ENCODE data around the gene MRPL24.

Gene MRPL24

GRCh38 chr1:156746728-156747631 is 6.1 kb upstream of the MRPL24 start (continued):
- TF ChIP-seq TSHZ1 (tag by site-specific recombination; IDR thresholded peaks at IDR 0.05; ENCODE audit: borderline replicate concordance) = no peak
- no peak for TF ChIP-seq ZNF146 (tag by site-specific recombination; IDR thresholded peaks at IDR 0.05)
- no peak for TF ChIP-seq BCL11B (tag by site-specific recombination; IDR thresholded peaks at IDR 0.05; ENCODE audit: low read depth)
- peak; percentile 28 for TF ChIP-seq ZBTB26 (tag by site-specific recombination; optimal IDR thresholded peaks at IDR 0.05)
- no peak for TF ChIP-seq ZNF791 (tag by site-specific recombination; IDR thresholded peaks at IDR 0.05)
- TF ChIP-seq ZNF48 (tag by site-specific recombination; IDR thresholded peaks at IDR 0.05) = no peak
- peak; percentile 86 for TF ChIP-seq KLF9 (tag by site-specific recombination; IDR thresholded peaks at IDR 0.05; ENCODE audit: low read depth)
- no peak for TF ChIP-seq INSM2 (tag by site-specific recombination; IDR thresholded peaks at IDR 0.05)
- TF ChIP-seq PRDM4 (tag by site-specific recombination; IDR thresholded peaks at IDR 0.05) = no peak
- no peak for TF ChIP-seq ZNF624 (tag by site-specific recombination; IDR thresholded peaks at IDR 0.05)
- peak; percentile 63 for TF ChIP-seq SP2 (tag by site-specific recombination; IDR thresholded peaks at IDR 0.05)
- TF ChIP-seq ZNF274 (IDR thresholded peaks at IDR 0.05; ENCODE audit: low read length) = no peak
- no peak for TF ChIP-seq ZNF274 (tag by site-specific recombination; IDR thresholded peaks at IDR 0.05; ENCODE audit: borderline replicate concordance)
- peak; percentile 49 for TF ChIP-seq ZIC2 (tag by site-specific recombination; IDR thresholded peaks at IDR 0.05)
- no peak for TF ChIP-seq ZNF626 (tag by site-specific recombination; IDR thresholded peaks at IDR 0.05)

GRCh38 chr1:156746406-156746727 is 5.5 kb upstream of the MRPL24 start:
- Histone ChIP-seq H3K4me1 (ENCODE audit: control insufficient read depth, insufficient read depth, low read length) (peaks cover 11% of the 10 kb centered on the region; the same call in 1 of the 2 replicates), H3K4me3 (ENCODE audit: low read depth, low read length) (peak overlapping the region; percentile 19), H3K36me3 (ENCODE audit: control insufficient read depth in 2 of 2, insufficient read depth in 1 of 2, low read length in 2 of 2) (peaks cover 0 to 51% of the 10 kb centered on the region in 2 experiments; a peak in 1 of 3 replicates), H3K9me3 (ENCODE audit: control insufficient read depth, insufficient read depth, low read depth, low read length) (no peaks in the 10 kb centered on the region), H3K27ac (ENCODE audit: extremely low read depth, low read depth, low read length) (peak overlapping the region; percentile 92)
- POLR2A ChIA-PET = interaction anchor here (0.7 to 3.1 kb wide), 3 partner anchors 18 to 30 kb away, joined by 6 to 24 read pairs (median 19); partner anchors contain the start of genes ISG20L2, METTL25B and PRCC
- CTCF ChIA-PET = interaction anchor here (1.2 to 1.5 kb wide), 2 partner anchors 18 to 114 kb away, joined by 3 to 5 read pairs; partner anchors contain the start of genes ISG20L2, METTL25B and NTRK1
- TF ChIP-seq ZNF148 (tag by site-specific recombination; IDR thresholded peaks at IDR 0.05; ENCODE audit: borderline replicate concordance) (no peak), ZNF623 (tag by site-specific recombination; IDR thresholded peaks at IDR 0.05) (no peak), ZNF157 (tag by site-specific recombination; IDR thresholded peaks at IDR 0.05) (no peak), PRDM10 (tag by site-specific recombination; IDR thresholded peaks at IDR 0.05) (no peak)

Data from HEK293 (cell line).